ENCODE data around the gene FBLN7. TPM values are rescaled to one million over a fixed set of nuclear protein-coding genes. Genes with fewer than 3 reads are reported as not detected.

FBLN7 gene
- total and polyA plus RNA-seq, 4 donors = 0.60 to 2.4 (median 1.9) TPM

GRCh38 chr2:112151271-112151670 is 13.1 kb downstream of the FBLN7 start:
- Histone ChIP-seq H3K36me3 (ENCODE audit: control insufficient read depth in 4 of 4, insufficient read depth in 3 of 4, low read depth in 1 of 4, low read length in 3 of 4) (peaks cover 0 to 1% (median 0%) of the 10 kb centered on the region in 4 donors), H3K9ac (ENCODE audit: low read depth in 1 of 2, low read length in 2 of 2) (no peak overlapping the region), H3K4me3 (ENCODE audit: low read depth in 1 of 3, low read length in 3 of 3) (no peak overlapping the region), H3K27ac (ENCODE audit: low read depth in 1 of 2, low read length in 2 of 2) (no peak overlapping the region), H3K27me3 (ENCODE audit: control insufficient read depth in 4 of 4, insufficient read depth in 4 of 4, low read length in 3 of 4) (no peaks in the 10 kb centered on the region), H3K4me1 (ENCODE audit: control insufficient read depth in 4 of 4, insufficient read depth in 4 of 4, low read length in 3 of 4) (peaks cover 0 to 5% (median 0%) of the 10 kb centered on the region in 4 donors), H3K9me3 (ENCODE audit: control insufficient read depth in 4 of 4, low read length in 3 of 4) (no peaks in the 10 kb centered on the region)
- WGBS = 93% methylated on average over 5 of the region's 5 CpGs
- TF ChIP-seq FOXA1 (IDR thresholded peaks at IDR 0.05) = no peak
- no peak for TF ChIP-seq YY1 (IDR thresholded peaks at IDR 0.05)
- no peak for TF ChIP-seq MAX (IDR thresholded peaks at IDR 0.05)
- TF ChIP-seq RXRA (IDR thresholded peaks at IDR 0.05) = no peak
- TF ChIP-seq SP1 (IDR thresholded peaks at IDR 0.05) = no peak
- TF ChIP-seq ATF3 (IDR thresholded peaks at IDR 0.05) = no peak
- TF ChIP-seq NR2F2 (IDR thresholded peaks at IDR 0.05) = no peak
- no peak for TF ChIP-seq RAD21 (IDR thresholded peaks at IDR 0.05)
- TF ChIP-seq ZBTB33 (IDR thresholded peaks at IDR 0.05) = no peak
- no peak for TF ChIP-seq TAF1 (conservative IDR thresholded peaks at IDR 0.05)
- no peak for TF ChIP-seq JUND (IDR thresholded peaks at IDR 0.05)
- no peak for TF ChIP-seq FOXA2 (IDR thresholded peaks at IDR 0.05)
- TF ChIP-seq EGR1 (IDR thresholded peaks at IDR 0.05; ENCODE audit: low read depth in 2 of 2) = no peak
- TF ChIP-seq REST (IDR thresholded peaks at IDR 0.05) = no peak
- TF ChIP-seq HNF4G (IDR thresholded peaks at IDR 0.05) = no peak
- no peak for TF ChIP-seq GABPA (IDR thresholded peaks at IDR 0.05 in 1 of 2, conservative IDR thresholded peaks at IDR 0.05 in 1 of 2)
- no peak for DNase-seq (ENCODE audit: low spot score)

- WGBS = 96% methylated on average over 18 of the region's 18 CpGs
- H3K9ac ChIP-seq (ENCODE audit: low read depth in 1 of 2, low read length in 2 of 2) = no peak overlapping the region
- no peak overlapping the region for H3K4me3 ChIP-seq (ENCODE audit: low read depth in 1 of 3, low read length in 3 of 3)
- DNase-seq (ENCODE audit: low spot score) = no peak
- H3K36me3 ChIP-seq (ENCODE audit: control insufficient read depth in 4 of 4, insufficient read depth in 3 of 4, low read depth in 1 of 4, low read length in 3 of 4) = peaks cover 0 to 1% (median 0%) of the 10 kb centered on the region in 4 donors
- H3K4me1 ChIP-seq (ENCODE audit: control insufficient read depth in 4 of 4, insufficient read depth in 4 of 4, low read length in 3 of 4) = peaks cover 0 to 9% (median 0%) of the 10 kb centered on the region in 4 donors
- no peaks in the 10 kb centered on the region for H3K27me3 ChIP-seq (ENCODE audit: control insufficient read depth in 4 of 4, insufficient read depth in 4 of 4, low read length in 3 of 4)
- H3K27ac ChIP-seq (ENCODE audit: low read depth in 1 of 2, low read length in 2 of 2) = no peak overlapping the region
- no peaks in the 10 kb centered on the region for H3K9me3 ChIP-seq (ENCODE audit: control insufficient read depth in 4 of 4, low read length in 3 of 4)
- TF ChIP-seq ZBTB33 (IDR thresholded peaks at IDR 0.05) (no peak), EGR1 (IDR thresholded peaks at IDR 0.05; ENCODE audit: low read depth in 2 of 2) (no peak), GABPA (IDR thresholded peaks at IDR 0.05 in 1 of 2, conservative IDR thresholded peaks at IDR 0.05 in 1 of 2) (no peak), FOXA1 (IDR thresholded peaks at IDR 0.05) (no peak), REST (IDR thresholded peaks at IDR 0.05) (no peak), NR2F2 (IDR thresholded peaks at IDR 0.05) (no peak), JUND (IDR thresholded peaks at IDR 0.05) (no peak), MAX (IDR thresholded peaks at IDR 0.05) (no peak), HNF4G (IDR thresholded peaks at IDR 0.05) (no peak)
Measured at GRCh38 chr2:112151701-112152440, 13.7 kb downstream of the FBLN7 start.
